Liver (tissue), 9 donors: Measurements from ENCODE around the gene EPHB2. TPM values are rescaled to one million over a fixed set of nuclear protein-coding genes. Genes with fewer than 3 reads are reported as not detected.

ENCODE experiments used
- DNase-seq: peaks from one replicate; pipeline ENCODE4 v3.0.0-alpha.2; 2017; ENCODE audit warnings: low spot score
- H3K27ac ChIP-seq, 2 donors: one replicate each; pipeline ENCODE4 v1.7.0; 2013; ENCODE audit warnings: inconsistent platforms in 2 of 2, low read length in 2 of 2, control low read depth in 1 of 2, low read depth in 1 of 2, mild to moderate bottlenecking in 1 of 2
- H3K27me3 ChIP-seq, 4 donors: one replicate each; pipeline versions ENCODE4 v1.6.1 to v1.7.0; 2013; ENCODE audit warnings: low read length in 3 of 4, inconsistent platforms in 1 of 4, mild to moderate bottlenecking in 1 of 4, moderate library complexity in 1 of 4; ENCODE audit not compliant: control insufficient read depth in 4 of 4, insufficient read depth in 4 of 4
- H3K36me3 ChIP-seq, 4 donors: one replicate each; pipeline versions ENCODE4 v1.6.1 to v1.7.0; 2013; ENCODE audit warnings: low read length in 3 of 4, mild to moderate bottlenecking in 3 of 4, low read depth in 1 of 4, moderate library complexity in 1 of 4; ENCODE audit not compliant: control insufficient read depth in 4 of 4, insufficient read depth in 3 of 4
- H3K4me1 ChIP-seq, 4 donors: one replicate each; pipeline versions ENCODE4 v1.6.1 to v1.7.0; 2013; ENCODE audit warnings: low read length in 3 of 4, mild to moderate bottlenecking in 3 of 4, moderate library complexity in 1 of 4; ENCODE audit not compliant: control insufficient read depth in 4 of 4, insufficient read depth in 4 of 4
- H3K4me3 ChIP-seq, 3 donors: one replicate each; pipeline versions ENCODE4 v1.6.1 to v1.7.0; 2013; ENCODE audit warnings: low read length in 3 of 3, control low read depth in 1 of 3, low read depth in 1 of 3, mild to moderate bottlenecking in 1 of 3
- H3K9ac ChIP-seq, 2 donors: one replicate each; pipeline ENCODE4 v1.7.0; 2013; ENCODE audit warnings: low read length in 2 of 2, mild to moderate bottlenecking in 2 of 2, moderate library complexity in 2 of 2, control low read depth in 1 of 2, low read depth in 1 of 2
- H3K9me3 ChIP-seq, 4 donors: one replicate each; pipeline versions ENCODE4 v1.6.1 to v1.7.0; 2013; ENCODE audit warnings: low read length in 3 of 4; ENCODE audit not compliant: control insufficient read depth in 4 of 4
- EGR1 ChIP-seq, 2 donors: IDR thresholded peaks; 2 replicates each; pipeline ENCODE4 v1.6.1; 2016 to 2018; ENCODE audit warnings: antibody characterized with exemption in 2 of 2, low read depth in 2 of 2
- FOXA1 ChIP-seq: IDR thresholded peaks from 2 replicates; pipeline ENCODE4 v1.6.1; 2016; ENCODE audit warnings: antibody characterized with exemption
- FOXA2 ChIP-seq: IDR thresholded peaks from 2 replicates; pipeline ENCODE4 v1.6.1; 2016; ENCODE audit warnings: antibody characterized with exemption
- GABPA ChIP-seq, 2 donors: IDR thresholded peaks in 1 of 2; conservative IDR thresholded peaks in 1 of 2; 2 replicates each; pipeline ENCODE4 v1.6.1; 2016; ENCODE audit warnings: antibody characterized with exemption in 2 of 2, mild to moderate bottlenecking in 1 of 2, moderate library complexity in 1 of 2
- HNF4A ChIP-seq, 2 donors: conservative IDR thresholded peaks; 2 replicates each; pipeline ENCODE4 v1.6.1; 2016; ENCODE audit warnings: antibody characterized with exemption in 2 of 2, mild to moderate bottlenecking in 2 of 2
- HNF4G ChIP-seq: IDR thresholded peaks from 2 replicates; pipeline ENCODE4 v1.6.1; 2016; ENCODE audit warnings: antibody characterized with exemption
- MAX ChIP-seq: IDR thresholded peaks from 2 replicates; pipeline ENCODE4 v1.6.1; 2016; ENCODE audit warnings: antibody characterized with exemption
- NR2F2 ChIP-seq: IDR thresholded peaks from 2 replicates; pipeline ENCODE4 v1.6.1; 2016; ENCODE audit warnings: antibody characterized with exemption
- RAD21 ChIP-seq, 2 donors: IDR thresholded peaks; 2 replicates each; pipeline ENCODE4 v1.6.1; 2016; ENCODE audit warnings: antibody characterized with exemption in 2 of 2, mild to moderate bottlenecking in 2 of 2
- REST ChIP-seq: IDR thresholded peaks from 2 replicates; pipeline ENCODE4 v1.6.1; 2016; ENCODE audit warnings: antibody characterized with exemption, mild to moderate bottlenecking
- RXRA ChIP-seq, 2 donors: IDR thresholded peaks; 2 replicates each; pipeline ENCODE4 v1.6.1; 2017 to 2018; ENCODE audit warnings: antibody characterized with exemption in 2 of 2, mild to moderate bottlenecking in 1 of 2
- SP1 ChIP-seq: IDR thresholded peaks from 2 replicates; pipeline ENCODE4 v1.6.1; 2018; ENCODE audit warnings: antibody characterized with exemption, mild to moderate bottlenecking
- TAF1 ChIP-seq: conservative IDR thresholded peaks from 2 replicates; pipeline ENCODE4 v1.6.1; 2016; ENCODE audit warnings: antibody characterized with exemption, mild to moderate bottlenecking
- YY1 ChIP-seq: IDR thresholded peaks from 2 replicates; pipeline ENCODE4 v1.6.1; 2016; ENCODE audit warnings: antibody characterized with exemption, mild to moderate bottlenecking
- WGBS: extraction: QIAGEN DNeasy Blood & Tissue Kit; methylation state at CpG from one replicate; pipeline ENCODE4 v1.1.7; 2013; 5-methylcytosine and 5-hydroxymethylcytosine counted together
- polyA plus RNA-seq, 2 donors: library from polyadenylated mRNA; stranded (reverse) in 1 of 2; unstranded in 1 of 2; fragments of 200-250 nt in 1 of 2; fragments of >200 nt in 1 of 2; fragmentation: Nextera tagmentation in 1 of 2; extraction: Ambion mirVana in 1 of 2; gene quantifications; one replicate each; pipeline versions ENCODE4 v1.2.1 to v1.2.3, GENCODE V29; 2013 to 2015
- total RNA-seq, 2 donors: library from RNA; depleted of rRNA; stranded (reverse); fragments of >200 nt; gene quantifications; one replicate each; pipeline ENCODE4 v1.2.3, GENCODE V29; 2014
- TF ChIP-seq, protein P1 (sequence below): IDR thresholded peaks from 2 replicates; pipeline ENCODE4 v1.6.1; 2016; ENCODE audit warnings: antibody characterized with exemption
- TF ChIP-seq, protein P2 (sequence below): IDR thresholded peaks from 2 replicates; pipeline ENCODE4 v1.6.1; 2016; ENCODE audit warnings: antibody characterized with exemption
- donor health status: healthy.
- donor health status: healthy.
- donor health status: healthy.
- donor health status: healthy.
- donor health status: healthy.

Gene EPHB2
- total and polyA plus RNA-seq, 4 donors, result 0.07 to 1.0 (median 0.38) TPM

DNA sequence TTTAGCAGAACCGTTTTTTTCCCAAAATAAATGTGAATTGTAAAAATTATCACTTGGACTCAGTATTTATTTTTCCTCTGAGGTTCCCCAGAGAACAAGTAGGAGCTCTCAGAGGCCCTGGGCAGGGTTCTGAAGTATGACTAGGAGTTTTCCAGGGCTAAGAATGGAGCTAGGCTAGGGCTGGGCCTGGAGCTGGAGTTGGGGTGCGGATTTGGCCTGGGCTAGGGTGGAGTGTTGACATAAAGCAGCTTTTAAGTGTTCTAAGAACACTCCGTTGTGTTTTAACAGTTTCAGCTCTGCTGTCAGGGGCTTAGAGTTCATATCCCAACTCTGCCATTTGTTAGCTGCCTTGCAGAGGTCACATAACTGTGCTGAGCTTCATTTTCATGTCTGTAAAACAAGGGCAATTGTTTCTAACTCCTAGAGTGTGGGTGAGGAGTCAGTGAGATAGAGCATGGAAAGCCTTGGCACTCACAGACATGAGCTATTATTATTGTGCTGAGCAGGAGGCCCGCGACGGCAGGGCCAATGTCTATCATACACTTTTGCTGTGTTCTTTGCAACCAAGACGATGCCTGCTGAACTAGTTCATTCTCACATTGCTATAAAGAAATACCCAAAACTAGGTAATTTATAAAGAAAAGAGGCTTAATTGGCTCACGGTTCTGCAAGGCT is 210.9 kb downstream of the EPHB2 start (continued):
- TF ChIP-seq YY1 (no peak), SP1 (no peak)

- WGBS, result 97% methylated on average over 1 of the region's 1 CpG
- Histone ChIP-seq H3K9me3 (no peaks in the 10 kb centered on the region), H3K27me3 (no peaks in the 10 kb centered on the region), H3K36me3 (no peaks in the 10 kb centered on the region), H3K27ac (no peak overlapping the region), H3K9ac (no peak overlapping the region), H3K4me3 (no peak overlapping the region), H3K4me1 (no peaks in the 10 kb centered on the region)
- TF ChIP-seq MAX (no peak), FOXA1 (no peak), REST (no peak), TAF1 (no peak), EGR1 (IDR thresholded peaks at IDR 0.05; ENCODE audit: low read depth in 2 of 2) (no peak), RAD21 (IDR thresholded peaks at IDR 0.05) (no peak), FOXA2 (no peak), SP1 (no peak), RXRA (IDR thresholded peaks at IDR 0.05) (no peak), GABPA (IDR thresholded peaks at IDR 0.05 in 1 of 2, conservative IDR thresholded peaks at IDR 0.05 in 1 of 2) (no peak), HNF4A (conservative IDR thresholded peaks at IDR 0.05) (no peak), NR2F2 (no peak), HNF4G (no peak), YY1 (no peak)
- TF ChIP-seq, protein P1, sequence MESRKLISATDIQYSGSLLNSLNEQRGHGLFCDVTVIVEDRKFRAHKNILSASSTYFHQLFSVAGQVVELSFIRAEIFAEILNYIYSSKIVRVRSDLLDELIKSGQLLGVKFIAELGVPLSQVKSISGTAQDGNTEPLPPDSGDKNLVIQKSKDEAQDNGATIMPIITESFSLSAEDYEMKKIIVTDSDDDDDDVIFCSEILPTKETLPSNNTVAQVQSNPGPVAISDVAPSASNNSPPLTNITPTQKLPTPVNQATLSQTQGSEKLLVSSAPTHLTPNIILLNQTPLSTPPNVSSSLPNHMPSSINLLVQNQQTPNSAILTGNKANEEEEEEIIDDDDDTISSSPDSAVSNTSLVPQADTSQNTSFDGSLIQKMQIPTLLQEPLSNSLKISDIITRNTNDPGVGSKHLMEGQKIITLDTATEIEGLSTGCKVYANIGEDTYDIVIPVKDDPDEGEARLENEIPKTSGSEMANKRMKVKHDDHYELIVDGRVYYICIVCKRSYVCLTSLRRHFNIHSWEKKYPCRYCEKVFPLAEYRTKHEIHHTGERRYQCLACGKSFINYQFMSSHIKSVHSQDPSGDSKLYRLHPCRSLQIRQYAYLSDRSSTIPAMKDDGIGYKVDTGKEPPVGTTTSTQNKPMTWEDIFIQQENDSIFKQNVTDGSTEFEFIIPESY, result no peak
- DNase-seq, result no peak
Observed at GRCh38 chr1:22922640-22923039, 212.0 kb downstream of the EPHB2 start.

GRCh38 chr1:22925111-22925510 is 214.5 kb downstream of the EPHB2 start:
- Histone ChIP-seq H3K4me3 (no peak overlapping the region), H3K4me1 (no peaks in the 10 kb centered on the region), H3K27ac (no peak overlapping the region), H3K9ac (no peak overlapping the region), H3K27me3 (no peaks in the 10 kb centered on the region), H3K36me3 (no peaks in the 10 kb centered on the region), H3K9me3 (no peaks in the 10 kb centered on the region)
- TF ChIP-seq HNF4A (conservative IDR thresholded peaks at IDR 0.05), result no peak
- TF ChIP-seq, protein P2, sequence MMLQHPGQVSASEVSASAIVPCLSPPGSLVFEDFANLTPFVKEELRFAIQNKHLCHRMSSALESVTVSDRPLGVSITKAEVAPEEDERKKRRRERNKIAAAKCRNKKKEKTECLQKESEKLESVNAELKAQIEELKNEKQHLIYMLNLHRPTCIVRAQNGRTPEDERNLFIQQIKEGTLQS, result no peak
- TF ChIP-seq FOXA2, result no peak
- 69% methylated on average over 9 of the region's 9 CpGs for WGBS
- no peak for DNase-seq
